Measurements from ENCODE around the gene GPHA2. TPM values are rescaled to one million over a fixed set of nuclear protein-coding genes. Genes with fewer than 3 reads are reported as not detected.

Gene GPHA2
- total and polyA plus RNA-seq, 10 of the 15 experiments (the other 5 are each of a cell fraction or from before 2014, with no cell fraction given), result not detected

DNA sequence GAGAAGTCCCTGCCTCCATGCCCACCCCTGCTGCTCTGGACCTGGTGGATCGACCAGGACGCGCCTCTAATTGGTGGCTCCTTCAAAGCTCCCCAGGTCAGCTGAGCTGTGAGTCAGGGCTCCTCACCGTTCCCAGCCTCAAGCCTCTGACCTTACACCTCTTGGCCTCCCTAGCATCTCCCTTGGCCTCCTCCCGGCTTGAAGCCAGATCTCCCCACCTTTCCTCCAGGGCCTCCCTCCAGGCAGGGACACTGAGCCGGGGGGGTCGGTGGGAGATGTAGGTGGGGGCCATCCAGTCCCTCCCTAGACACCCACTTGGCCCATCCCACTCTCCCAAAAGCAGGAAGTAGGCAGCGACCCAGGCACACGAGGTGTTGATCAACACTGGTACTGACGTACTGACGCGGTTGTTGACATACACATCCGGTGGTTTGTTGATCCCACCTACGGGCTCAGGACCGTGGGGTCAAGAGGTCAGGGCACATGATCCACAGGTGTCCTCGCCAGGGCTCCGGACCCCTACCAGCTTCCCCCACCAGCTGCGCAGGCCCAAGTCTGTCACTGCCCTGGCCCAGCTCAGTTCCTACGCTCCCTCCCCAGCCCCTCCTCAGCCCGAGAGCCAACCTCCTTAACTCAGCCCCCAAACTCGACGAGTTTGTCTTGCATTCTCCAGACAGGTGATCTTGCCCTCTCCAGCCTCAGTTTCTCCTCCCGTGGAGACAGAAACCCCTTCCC, 19.5 kb downstream of the GPHA2 start (continued):
- no peak for TF ChIP-seq USF2 (IDR thresholded peaks at IDR 0.05; ENCODE audit: borderline replicate concordance, low read depth, low read length)
- no peak for TF ChIP-seq RBBP5 (conservative IDR thresholded peaks at IDR 0.05)
- TF ChIP-seq HSF1 (IDR thresholded peaks at IDR 0.05; ENCODE audit: low read depth, low read length), result no peak
- no peak for TF ChIP-seq EZH2 (IDR thresholded peaks at IDR 0.05; ENCODE audit: borderline replicate concordance, control insufficient read depth, low read depth, low read length)
- TF ChIP-seq MXI1 (IDR thresholded peaks at IDR 0.05; ENCODE audit: low read depth, low read length), result peak; percentile 53; the same call in 1 of the 2 replicates
- no peak for TF ChIP-seq RAD21 (IDR thresholded peaks at IDR 0.05; ENCODE audit: insufficient read depth, low read depth, low read length)
- no peak for TF ChIP-seq GATAD2B (conservative IDR thresholded peaks at IDR 0.05; ENCODE audit: low read depth)
- TF ChIP-seq, protein P1, sequence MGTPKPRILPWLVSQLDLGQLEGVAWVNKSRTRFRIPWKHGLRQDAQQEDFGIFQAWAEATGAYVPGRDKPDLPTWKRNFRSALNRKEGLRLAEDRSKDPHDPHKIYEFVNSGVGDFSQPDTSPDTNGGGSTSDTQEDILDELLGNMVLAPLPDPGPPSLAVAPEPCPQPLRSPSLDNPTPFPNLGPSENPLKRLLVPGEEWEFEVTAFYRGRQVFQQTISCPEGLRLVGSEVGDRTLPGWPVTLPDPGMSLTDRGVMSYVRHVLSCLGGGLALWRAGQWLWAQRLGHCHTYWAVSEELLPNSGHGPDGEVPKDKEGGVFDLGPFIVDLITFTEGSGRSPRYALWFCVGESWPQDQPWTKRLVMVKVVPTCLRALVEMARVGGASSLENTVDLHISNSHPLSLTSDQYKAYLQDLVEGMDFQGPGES (IDR thresholded peaks at IDR 0.05), result no peak
- no peak for TF ChIP-seq MTA2 (IDR thresholded peaks at IDR 0.05; ENCODE audit: low read depth)
- no peak for TF ChIP-seq NR2C2 (IDR thresholded peaks at IDR 0.05; ENCODE audit: borderline replicate concordance, control insufficient read depth, insufficient read length, low read depth)
- TF ChIP-seq RUNX3 (IDR thresholded peaks at IDR 0.05; ENCODE audit: low read length), result peak; percentile 52; the same call in 1 of the 2 replicates
- no peak for TF ChIP-seq FOXM1 (IDR thresholded peaks at IDR 0.05; ENCODE audit: low read depth, low read length)
- no peak for TF ChIP-seq SRF (IDR thresholded peaks at IDR 0.05; ENCODE audit: low read depth in 2 of 2, low read length in 2 of 2)
- TF ChIP-seq POLR2AphosphoS2 (IDR thresholded peaks at IDR 0.05; ENCODE audit: low read depth, low read length), result no peak
- TF ChIP-seq ZBTB11 (CRISPR knock-in tag; IDR thresholded peaks at IDR 0.05), result no peak
- TF ChIP-seq KLF5 (IDR thresholded peaks at IDR 0.05; ENCODE audit: partially characterized antibody), result no peak
- no peak for TF ChIP-seq TAF1 (IDR thresholded peaks at IDR 0.05; ENCODE audit: borderline replicate concordance, low read depth, low read length)
- TF ChIP-seq POLR2AphosphoS5 (IDR thresholded peaks at IDR 0.05; ENCODE audit: low read length), result peak; percentile 50; the same call in 1 of the 2 replicates
- peak; percentile 47; the same call in 1 of the 3 replicates for TF ChIP-seq POU2F2 (IDR thresholded peaks at IDR 0.05; ENCODE audit: borderline replicate concordance, low read depth, low read length)
- no peak for TF ChIP-seq ETV6 (conservative IDR thresholded peaks at IDR 0.05 in 1 of 2, IDR thresholded peaks at IDR 0.05 in 1 of 2; ENCODE audit: borderline replicate concordance in 1 of 2, low read depth in 1 of 2)
- TF ChIP-seq CBFB (IDR thresholded peaks at IDR 0.05; ENCODE audit: low read depth), result no peak
- TF ChIP-seq IRF4 (IDR thresholded peaks at IDR 0.05; ENCODE audit: low read depth, low read length), result no peak
- no peak for TF ChIP-seq RELA (IDR thresholded peaks at IDR 0.05; ENCODE audit: borderline replicate concordance, partially characterized antibody)
- peak; percentile 97 for TF ChIP-seq NR2F1 (conservative IDR thresholded peaks at IDR 0.05)

All from GM12878 (cell line).